Stimulated activated CD4-positive, alpha-beta T cell treated with anti-CD3 and anti-CD28 coated beads, TNF-alpha, amount 100 ng/mL, for 48 hours (primary cell): ENCODE measurements around the gene NPPB.

Source experiments
- DNase-seq, 3 donors: peaks; one replicate each; pipeline ENCODE4 v3.0.0-alpha.2; 2020; ENCODE audit warnings: low read depth in 3 of 3

NPPB gene

GRCh38 chr1:11880911-11881748, 22.4 kb upstream of the NPPB start:
- DNase-seq: no peak

- DNase-seq: no peak
Observed at GRCh38 chr1:11880181-11880575, 21.4 kb upstream of the NPPB start.

- no peak for DNase-seq
Observed at GRCh38 chr1:11879311-11880180, 20.8 kb upstream of the NPPB start.

GRCh38 chr1:11878891-11879190, 20.1 kb upstream of the NPPB start:
- DNase-seq: no peak

GRCh38 chr1:11878081-11878890, 19.5 kb upstream of the NPPB start:
- DNase-seq: no peak

- no peak for DNase-seq
Observed at GRCh38 chr1:11877074-11877473, 18.3 kb upstream of the NPPB start.

- DNase-seq: no peak
Observed at GRCh38 chr1:11875094-11875493, 16.3 kb upstream of the NPPB start.

- DNase-seq: no peak
Observed at GRCh38 chr1:11874624-11875023, 15.9 kb upstream of the NPPB start.

GRCh38 chr1:11874258-11874562, 15.5 kb upstream of the NPPB start:
- DNase-seq: no peak

- DNase-seq: no peak
Observed at GRCh38 chr1:11873395-11874257, 14.9 kb upstream of the NPPB start.

GRCh38 chr1:11872545-11872944, 13.8 kb upstream of the NPPB start:
- DNase-seq: no peak

GRCh38 chr1:11869650-11870207, 11.0 kb upstream of the NPPB start:
- no peak for DNase-seq

- no peak for DNase-seq
Observed at GRCh38 chr1:11869104-11869503, 10.4 kb upstream of the NPPB start.

- no peak for DNase-seq
Observed at GRCh38 chr1:11868331-11868980, 9.7 kb upstream of the NPPB start.

GRCh38 chr1:11862890-11863289, 4.1 kb upstream of the NPPB start:
- no peak for DNase-seq

- DNase-seq: no peak
Observed at GRCh38 chr1:11860587-11860986, 1.8 kb upstream of the NPPB start.

GRCh38 chr1:11860083-11860482, 1.3 kb upstream of the NPPB start:
- DNase-seq: no peak

- DNase-seq: peak; percentile 34 to 51 (median 50)
Observed at GRCh38 chr1:11858968-11859871, 475 bp upstream of the NPPB start.

- no peak for DNase-seq
Observed at GRCh38 chr1:11858158-11858557, 587 bp downstream of the NPPB start.
